SH-SY5Y (cell line): ENCODE measurements around the gene KCNT2.

ENCODE experiments used
- GATA2 ChIP-seq: IDR thresholded peaks from 2 replicates; pipeline ENCODE4 v1.6.1; 2011; ENCODE audit warnings: mild to moderate bottlenecking, low read depth, low read length
- GATA3 ChIP-seq: IDR thresholded peaks from 2 replicates; pipeline ENCODE4 v1.6.1; 2011; ENCODE audit warnings: low read depth, mild to moderate bottlenecking, low read length, moderate library complexity

DNA sequence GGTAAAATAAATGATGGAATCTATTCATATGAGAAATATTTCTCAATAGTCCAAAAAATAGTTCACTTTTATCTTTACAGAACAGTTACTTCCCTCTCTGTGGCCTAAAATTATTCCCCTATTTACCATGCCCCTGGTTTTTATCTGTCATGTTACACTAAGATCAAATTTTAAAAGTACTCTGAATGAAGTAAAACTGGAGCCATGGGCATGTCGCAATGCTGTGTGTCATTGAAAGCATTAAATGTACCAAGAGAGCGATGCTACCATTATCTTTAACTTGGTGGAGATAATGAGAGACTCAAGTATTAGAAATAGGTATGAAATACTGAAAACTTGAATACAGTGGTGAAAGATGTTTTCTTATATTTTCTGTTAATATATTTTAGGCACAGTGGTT is 146.2 kb downstream of the KCNT2 start:
- TF ChIP-seq GATA3 (no peak), GATA2 (no peak)
